Measurements from ENCODE around the gene FXYD4. TPM values are rescaled to one million over a fixed set of nuclear protein-coding genes. Genes with fewer than 3 reads are reported as not detected.
A peak's percentile ranks its signal among the peaks of the same experiment; 100 is the strongest.

Gene FXYD4
- total RNA-seq, 2 donors from 2014 or later, result 0.97 TPM; not detected in 1

DNA sequence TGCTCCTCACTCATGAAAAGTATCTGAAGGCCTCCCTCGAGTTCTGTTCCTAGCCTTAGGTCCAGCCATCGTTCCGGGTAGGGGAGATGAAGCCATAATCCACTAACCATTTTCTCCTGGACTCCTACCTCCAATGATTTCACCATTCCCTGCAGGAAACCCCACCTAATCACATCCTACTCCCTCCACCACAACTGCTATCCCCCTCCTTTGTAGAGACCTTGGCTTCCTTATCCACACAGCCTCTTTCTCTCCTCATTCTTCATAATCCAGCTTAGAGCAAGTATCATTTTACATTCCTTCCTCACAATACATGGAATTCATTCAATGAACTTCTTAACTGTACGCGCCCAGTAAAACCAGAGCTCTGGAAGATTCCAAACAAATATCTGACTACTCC is 18.9 kb downstream of the FXYD4 start:
- Histone ChIP-seq H3K9me3 (ENCODE audit: control insufficient read depth, low read length) (no peaks in the 10 kb centered on the region), H3K4me1 (ENCODE audit: control insufficient read depth, insufficient read depth, low read length) (peaks cover 16% of the 10 kb centered on the region), H3K9ac (ENCODE audit: extremely low read depth, low read length, poor library complexity, severe bottlenecking) (no peak overlapping the region), H3K4me3 (ENCODE audit: low read length) (peak overlapping the region; percentile 52), H3K27me3 (ENCODE audit: control insufficient read depth, insufficient read depth, low read length, poor library complexity, severe bottlenecking) (no peaks in the 10 kb centered on the region), H3K36me3 (ENCODE audit: control insufficient read depth, insufficient read depth, low read length) (peaks cover 96% of the 10 kb centered on the region), H3K27ac (ENCODE audit: low read depth, low read length) (no peak overlapping the region)
- Mint-ChIP-seq H3K4me1 (peaks cover 47% of the 10 kb centered on the region), H3K36me3 (ENCODE audit: low read depth) (peaks cover 90% of the 10 kb centered on the region), H3K4me3 (peak overlapping the region; percentile 1), H3K27ac (peak overlapping the region; percentile 9), H3K9me3 (no peaks in the 10 kb centered on the region), H3K27me3 (ENCODE audit: insufficient read depth) (no peaks in the 10 kb centered on the region)
- TF ChIP-seq, protein P1, sequence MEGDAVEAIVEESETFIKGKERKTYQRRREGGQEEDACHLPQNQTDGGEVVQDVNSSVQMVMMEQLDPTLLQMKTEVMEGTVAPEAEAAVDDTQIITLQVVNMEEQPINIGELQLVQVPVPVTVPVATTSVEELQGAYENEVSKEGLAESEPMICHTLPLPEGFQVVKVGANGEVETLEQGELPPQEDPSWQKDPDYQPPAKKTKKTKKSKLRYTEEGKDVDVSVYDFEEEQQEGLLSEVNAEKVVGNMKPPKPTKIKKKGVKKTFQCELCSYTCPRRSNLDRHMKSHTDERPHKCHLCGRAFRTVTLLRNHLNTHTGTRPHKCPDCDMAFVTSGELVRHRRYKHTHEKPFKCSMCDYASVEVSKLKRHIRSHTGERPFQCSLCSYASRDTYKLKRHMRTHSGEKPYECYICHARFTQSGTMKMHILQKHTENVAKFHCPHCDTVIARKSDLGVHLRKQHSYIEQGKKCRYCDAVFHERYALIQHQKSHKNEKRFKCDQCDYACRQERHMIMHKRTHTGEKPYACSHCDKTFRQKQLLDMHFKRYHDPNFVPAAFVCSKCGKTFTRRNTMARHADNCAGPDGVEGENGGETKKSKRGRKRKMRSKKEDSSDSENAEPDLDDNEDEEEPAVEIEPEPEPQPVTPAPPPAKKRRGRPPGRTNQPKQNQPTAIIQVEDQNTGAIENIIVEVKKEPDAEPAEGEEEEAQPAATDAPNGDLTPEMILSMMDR (conservative IDR thresholded peaks at IDR 0.05), result no peak
- DNase-seq, result no peak
- 93 to 95% methylated on average over 5 of the region's 5 CpGs for WGBS, 2 experiments (ENCODE audit: insufficient coverage in 1 of 2, insufficient read length in 1 of 2)

DNA sequence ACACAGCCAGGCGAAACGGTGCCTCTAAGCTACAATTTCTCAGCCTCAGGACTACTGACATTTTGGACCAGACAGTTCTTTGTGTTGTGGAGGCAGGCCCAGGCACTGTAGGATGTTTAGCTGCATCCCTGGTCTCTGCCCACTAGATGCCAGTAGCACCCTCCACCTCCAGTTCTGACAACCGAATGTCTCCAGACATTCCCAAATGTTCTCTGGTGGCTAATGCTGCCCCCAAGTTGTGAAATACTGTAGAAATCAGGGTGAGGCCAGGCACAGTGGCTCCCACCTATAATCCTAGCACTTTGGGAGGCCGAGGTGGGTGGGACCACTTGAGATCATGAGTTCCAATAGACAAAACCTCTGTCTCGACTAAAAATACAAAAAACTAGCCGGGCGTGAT is 19.3 kb downstream of the FXYD4 start:
- no peak overlapping the region for H3K27ac ChIP-seq (ENCODE audit: low read depth, low read length)

DNA sequence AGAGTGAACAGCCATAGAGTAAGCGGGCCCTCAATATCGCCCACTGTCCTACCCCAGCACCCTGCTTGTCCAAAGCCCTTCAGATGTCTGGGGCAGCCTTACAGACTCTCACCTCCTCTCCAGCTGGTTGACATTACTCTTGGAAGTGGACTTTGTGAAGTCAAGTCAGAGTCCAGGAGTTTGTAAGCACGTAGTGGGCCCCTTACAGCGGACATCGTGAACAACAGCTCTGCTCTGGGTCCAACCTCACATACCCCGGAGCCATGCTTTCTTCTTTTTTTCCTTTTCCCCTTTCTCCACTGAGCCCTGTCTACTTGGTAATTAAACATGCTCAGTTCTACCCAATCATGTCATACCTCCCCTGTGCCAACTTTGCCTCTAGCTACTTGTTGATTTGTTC is 20.1 kb downstream of the FXYD4 start:
- Mint-ChIP-seq H3K4me1 (peaks cover 49% of the 10 kb centered on the region), H3K9me3 (no peaks in the 10 kb centered on the region), H3K27me3 (ENCODE audit: insufficient read depth) (no peaks in the 10 kb centered on the region), H3K36me3 (ENCODE audit: low read depth) (peaks cover 85% of the 10 kb centered on the region), H3K4me3 (no peak overlapping the region), H3K27ac (peak overlapping the region; percentile 57)
- 88 to 94% methylated on average over 4 to 6 of the region's 6 CpGs for WGBS, 2 experiments (ENCODE audit: insufficient coverage in 1 of 2, insufficient read length in 1 of 2)
- Histone ChIP-seq H3K9me3 (ENCODE audit: control insufficient read depth, low read length) (no peaks in the 10 kb centered on the region), H3K27me3 (ENCODE audit: control insufficient read depth, insufficient read depth, low read length, poor library complexity, severe bottlenecking) (no peaks in the 10 kb centered on the region), H3K4me1 (ENCODE audit: control insufficient read depth, insufficient read depth, low read length) (peaks cover 16% of the 10 kb centered on the region), H3K27ac (ENCODE audit: low read depth, low read length) (no peak overlapping the region), H3K4me3 (ENCODE audit: low read length) (peak overlapping the region; percentile 13), H3K36me3 (ENCODE audit: control insufficient read depth, insufficient read depth, low read length) (peaks cover 90% of the 10 kb centered on the region), H3K9ac (ENCODE audit: extremely low read depth, low read length, poor library complexity, severe bottlenecking) (no peak overlapping the region)
- TF ChIP-seq, protein P1 (conservative IDR thresholded peaks at IDR 0.05), result no peak
- no peak for DNase-seq

More for the DNA sequence above, 19.3 kb downstream of the FXYD4 start:
- H3K4me3 Mint-ChIP-seq, result peak overlapping the region; percentile 1
- peak overlapping the region; percentile 9 for H3K27ac Mint-ChIP-seq
- Histone ChIP-seq H3K36me3 (ENCODE audit: control insufficient read depth, insufficient read depth, low read length) (peaks cover 96% of the 10 kb centered on the region), H3K4me3 (ENCODE audit: low read length) (peak overlapping the region; percentile 52), H3K9me3 (ENCODE audit: control insufficient read depth, low read length) (no peaks in the 10 kb centered on the region), H3K9ac (ENCODE audit: extremely low read depth, low read length, poor library complexity, severe bottlenecking) (no peak overlapping the region), H3K4me1 (ENCODE audit: control insufficient read depth, insufficient read depth, low read length) (peaks cover 16% of the 10 kb centered on the region), H3K27me3 (ENCODE audit: control insufficient read depth, insufficient read depth, low read length, poor library complexity, severe bottlenecking) (no peaks in the 10 kb centered on the region)
- TF ChIP-seq, protein P1 (conservative IDR thresholded peaks at IDR 0.05), result peak; percentile 71
- peaks cover 89% of the 10 kb centered on the region for H3K36me3 Mint-ChIP-seq (ENCODE audit: low read depth)
- peak; percentile 71 for DNase-seq
- WGBS, 2 experiments (ENCODE audit: insufficient coverage in 1 of 2, insufficient read length in 1 of 2), result 94 to 96% methylated on average over 5 to 7 of the region's 7 CpGs
- H3K4me1 Mint-ChIP-seq, result peaks cover 49% of the 10 kb centered on the region
- H3K27me3 Mint-ChIP-seq (ENCODE audit: insufficient read depth), result no peaks in the 10 kb centered on the region
- no peaks in the 10 kb centered on the region for H3K9me3 Mint-ChIP-seq

Measured in endodermal cell (in vitro differentiated cells).